ENCODE results near the gene SNX10. TPM values are rescaled to one million over a fixed set of nuclear protein-coding genes. Genes with fewer than 3 reads are reported as not detected.

Gene SNX10
- total and polyA plus RNA-seq, 2 of the 4 experiments (the other 2 are of a cell fraction): not detected

GRCh38 chr7:26349005-26349915 is 57.6 kb downstream of the SNX10 start:
- POLR2A ChIA-PET (ENCODE audit: unreplicated experiment): no interaction called here
- in situ Hi-C loops (cut with MboI; ENCODE audit: low sequenced_read_pairs): no loop called here

More at GRCh38 chr7:26349005-26349915, 57.6 kb downstream of the SNX10 start:
- Histone ChIP-seq H3K9me3 (ENCODE audit: control insufficient read depth, insufficient read depth, low read length) (no peaks in the 10 kb centered on the region), H2BK15ac (ENCODE audit: low read depth, low read length) (no peak overlapping the region), H3K4ac (ENCODE audit: low read depth, low read length) (no peak overlapping the region), H3K4me3 (ENCODE audit: insufficient read depth, low read depth, low read length) (no peak overlapping the region), H2BK20ac (ENCODE audit: low read depth, low read length) (no peak overlapping the region), H3K14ac (replicated peaks; ENCODE audit: low read depth, low read length) (no peak overlapping the region), H3K4me1 (ENCODE audit: control insufficient read depth, insufficient read depth, low read length) (no peaks in the 10 kb centered on the region), H4K8ac (ENCODE audit: low read depth in 2 of 2, low read length in 2 of 2) (no peak overlapping the region), H4K5ac (ENCODE audit: low read depth, low read length) (no peak overlapping the region), H2BK120ac (ENCODE audit: low read depth, low read length) (no peak overlapping the region), H3K56ac (ENCODE audit: extremely low read depth, insufficient read depth, low read length) (no peak overlapping the region), H2AK5ac (ENCODE audit: low read depth, low read length) (no peak overlapping the region), H4K91ac (ENCODE audit: insufficient read depth, low read depth, low read length) (no peak overlapping the region), H2AK9ac (replicated peaks; ENCODE audit: low read depth, low read length, poor library complexity) (no peak overlapping the region), H2AFZ (replicated peaks; ENCODE audit: low read length, poor library complexity) (no peak overlapping the region), H2BK5ac (ENCODE audit: low read depth, low read length, poor library complexity, severe bottlenecking) (no peak overlapping the region), H4K20me1 (ENCODE audit: insufficient read depth, low read length) (no peaks in the 10 kb centered on the region), H3K4me2 (ENCODE audit: low read depth, low read length) (no peak overlapping the region), H3K18ac (ENCODE audit: low read depth, low read length) (no peak overlapping the region), H3K23ac (ENCODE audit: low read depth, low read length) (no peak overlapping the region), H3K36me3 (ENCODE audit: control insufficient read depth, insufficient read depth, low read length) (no peaks in the 10 kb centered on the region), H3K27ac (ENCODE audit: insufficient read depth, low read length) (no peak overlapping the region), H3K27me3 (ENCODE audit: control insufficient read depth, insufficient read depth, low read length) (no peaks in the 10 kb centered on the region), H3K79me1 (ENCODE audit: low read depth in 1 of 2, low read length in 2 of 2) (no peaks in the 10 kb centered on the region), H3K9ac (ENCODE audit: low read depth, low read length) (no peak overlapping the region), H3K9me1 (ENCODE audit: insufficient read depth, low read length) (no peaks in the 10 kb centered on the region)
- TF ChIP-seq RAD21 (IDR thresholded peaks at IDR 0.05; ENCODE audit: low read length) (no peak), RCOR1 (IDR thresholded peaks at IDR 0.05; ENCODE audit: insufficient replicate concordance, low read length) (no peak), USF2 (IDR thresholded peaks at IDR 0.05; ENCODE audit: low read depth, low read length) (no peak), FOS (IDR thresholded peaks at IDR 0.05; ENCODE audit: low read depth, low read length) (no peak), CEBPB (IDR thresholded peaks at IDR 0.05; ENCODE audit: low read depth, low read length) (no peak), MAZ (IDR thresholded peaks at IDR 0.05; ENCODE audit: borderline replicate concordance, low read depth, low read length) (no peak), POLR2A (IDR thresholded peaks at IDR 0.05; ENCODE audit: low read depth, low read length) (no peak)
- ATAC-seq (ENCODE audit: low read depth) (no peak), DNase-seq (no peak)
- dilution Hi-C loops (cut with HindIII; ENCODE audit: low sequenced_read_pairs, unreplicated experiment): no loop called here
- CTCF ChIA-PET: interaction anchor here (1.3 to 1.6 kb wide), 2 partner anchors 16 to 456 kb away, joined by 5 read pairs; no protein-coding TSS in a partner anchor
- no CpG with 5 or more reads among the region's 6 CpGs for WGBS, 2 experiments (ENCODE audit: extremely low coverage in 2 of 2, insufficient read length in 1 of 2)
- no TSS peak for BruUV-seq (replicated peaks)
- intact Hi-C loops (cut with micrococcal nuclease): no loop called here

All from IMR-90 (cell line).